Hepatocyte (in vitro differentiated cells): ENCODE results near the gene AQR.

ENCODE experiments used
- CTCF ChIP-seq: fragments of 200-600 bp; sonication (generic); IDR thresholded peaks from 2 replicates; pipeline ENCODE4 v1.5.1; 2016; ENCODE audit warnings: antibody characterized with exemption, mild to moderate bottlenecking; ENCODE audit not compliant: poor library complexity
- EZH2 ChIP-seq: fragments of 200-600 bp; sonication (generic); IDR thresholded peaks from 2 replicates; pipeline ENCODE4 v1.6.1; 2016; ENCODE audit warnings: antibody characterized with exemption, mild to moderate bottlenecking, borderline replicate concordance

DNA sequence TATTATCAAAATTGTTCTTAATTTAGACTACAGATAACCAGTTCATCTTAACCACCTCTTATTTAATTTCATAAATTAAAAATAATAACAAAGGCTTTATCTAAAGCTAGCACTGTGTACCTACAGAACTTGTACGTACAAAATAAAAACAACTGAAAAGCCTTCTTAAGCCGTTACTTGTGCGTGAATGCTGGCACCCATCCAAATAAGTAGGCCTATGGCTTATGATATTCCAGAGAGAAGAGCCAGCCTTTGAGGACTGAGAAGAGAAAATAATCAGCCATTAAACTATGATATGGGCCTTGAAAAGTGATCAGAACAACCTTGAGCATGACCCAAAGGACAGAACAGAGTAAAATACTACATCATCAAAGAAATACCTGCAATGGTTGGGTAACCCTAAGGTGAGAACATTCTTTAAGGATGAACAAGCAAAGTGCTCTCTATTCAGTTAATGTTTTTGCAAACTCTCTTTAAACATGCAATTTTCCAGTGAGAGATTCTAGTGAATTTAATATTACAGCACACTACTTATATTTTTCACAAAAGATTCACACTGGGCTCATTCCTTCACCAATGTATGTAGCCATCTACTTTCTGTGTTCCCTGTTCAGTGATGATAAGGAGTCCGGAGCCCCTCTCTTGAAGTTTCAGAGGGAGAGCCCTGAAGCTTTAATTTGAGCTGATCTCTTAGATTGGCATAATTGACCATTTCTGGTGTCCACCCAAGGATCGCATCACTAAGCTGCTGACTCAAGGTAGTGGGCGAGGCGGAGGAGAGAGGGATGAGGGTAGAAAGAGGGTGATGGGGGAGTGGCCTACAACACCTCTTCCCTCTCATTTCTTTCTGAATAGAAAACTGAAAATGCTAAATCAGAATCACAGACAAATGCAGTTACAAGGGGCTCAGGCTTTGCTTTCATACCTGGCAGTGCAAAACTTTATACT, 166.5 kb downstream of the AQR start:
- TF ChIP-seq CTCF (no peak), EZH2 (no peak)
